GM18508 (cell line): ENCODE measurements around the gene SMCO2.

Experiments used
- ATAC-seq: cut with Tn5 transposase; IDR thresholded peaks from one replicate; pipeline ENCODE4 v1.9.1; 2021; ENCODE audit warnings: moderate number of reproducible peaks; ENCODE audit not compliant: insufficient read depth, unreplicated experiment

The SMCO2 gene

GRCh38 chr12:27549236-27549800 is 102.8 kb downstream of the SMCO2 start:
- ATAC-seq, result no peak

GRCh38 chr12:27549801-27550652 is 103.5 kb downstream of the SMCO2 start:
- no peak for ATAC-seq

- ATAC-seq, result no peak
These were observed 104.1 kb downstream of the SMCO2 start for GRCh38 chr12:27550653-27550975.

- ATAC-seq, result no peak
These were observed 104.8 kb downstream of the SMCO2 start for GRCh38 chr12:27551172-27551840.
